ENCODE measurements around the gene FOXP1.

The FOXP1 gene

DNA sequence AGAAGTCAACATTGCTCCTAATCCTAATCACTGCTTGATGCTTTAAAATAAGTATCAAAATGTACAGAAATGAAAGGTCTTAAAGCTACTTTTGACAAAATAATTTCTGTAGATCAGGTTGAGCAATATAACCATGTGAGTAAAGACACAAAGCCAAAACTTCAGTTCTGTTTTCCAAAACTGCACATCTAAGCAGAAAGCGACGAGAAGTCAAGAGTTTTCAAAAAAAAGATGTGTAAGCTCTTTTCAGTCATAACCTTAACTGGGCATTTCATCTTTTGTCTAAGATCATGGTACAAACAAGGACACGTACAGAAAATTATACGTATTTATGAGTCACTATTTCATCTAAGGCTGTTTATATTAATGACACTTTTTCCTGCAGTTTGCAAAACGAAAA, 608.8 kb downstream of the FOXP1 start:
- in situ Hi-C loops (cut with MboI; ENCODE audit: low pct_unique_long_range_greater_than_20kb, low sequenced_read_pairs, unreplicated experiment): no loop called here
- no peak for DNase-seq (ENCODE audit: low spot score)
- TF ChIP-seq, protein P1, sequence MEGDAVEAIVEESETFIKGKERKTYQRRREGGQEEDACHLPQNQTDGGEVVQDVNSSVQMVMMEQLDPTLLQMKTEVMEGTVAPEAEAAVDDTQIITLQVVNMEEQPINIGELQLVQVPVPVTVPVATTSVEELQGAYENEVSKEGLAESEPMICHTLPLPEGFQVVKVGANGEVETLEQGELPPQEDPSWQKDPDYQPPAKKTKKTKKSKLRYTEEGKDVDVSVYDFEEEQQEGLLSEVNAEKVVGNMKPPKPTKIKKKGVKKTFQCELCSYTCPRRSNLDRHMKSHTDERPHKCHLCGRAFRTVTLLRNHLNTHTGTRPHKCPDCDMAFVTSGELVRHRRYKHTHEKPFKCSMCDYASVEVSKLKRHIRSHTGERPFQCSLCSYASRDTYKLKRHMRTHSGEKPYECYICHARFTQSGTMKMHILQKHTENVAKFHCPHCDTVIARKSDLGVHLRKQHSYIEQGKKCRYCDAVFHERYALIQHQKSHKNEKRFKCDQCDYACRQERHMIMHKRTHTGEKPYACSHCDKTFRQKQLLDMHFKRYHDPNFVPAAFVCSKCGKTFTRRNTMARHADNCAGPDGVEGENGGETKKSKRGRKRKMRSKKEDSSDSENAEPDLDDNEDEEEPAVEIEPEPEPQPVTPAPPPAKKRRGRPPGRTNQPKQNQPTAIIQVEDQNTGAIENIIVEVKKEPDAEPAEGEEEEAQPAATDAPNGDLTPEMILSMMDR (IDR thresholded peaks at IDR 0.05; ENCODE audit: extremely low read depth, insufficient read depth, missing control alignments): no peak

DNA sequence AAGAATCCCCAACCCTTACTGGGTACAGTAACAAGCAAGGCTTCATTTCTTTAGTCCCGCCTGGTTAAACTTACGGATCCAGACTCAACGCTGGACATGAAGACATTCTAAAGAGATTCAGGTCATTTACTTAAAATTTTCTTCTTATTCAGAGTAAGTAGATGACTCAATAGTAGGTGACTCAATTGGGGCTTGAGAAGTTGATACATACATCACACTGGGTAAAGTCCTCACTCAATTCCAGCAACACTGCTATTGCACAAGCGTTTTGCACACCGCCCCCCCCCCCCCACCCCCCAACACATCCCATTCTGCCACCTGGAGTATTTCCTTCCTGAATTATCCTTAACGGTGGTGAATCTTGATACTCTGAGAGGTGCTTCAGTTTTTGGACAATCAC, 610.0 kb downstream of the FOXP1 start:
- DNase-seq (ENCODE audit: low spot score): no peak
- in situ Hi-C loops (cut with MboI; ENCODE audit: low pct_unique_long_range_greater_than_20kb, low sequenced_read_pairs, unreplicated experiment): no loop called here
- TF ChIP-seq, protein P1 (IDR thresholded peaks at IDR 0.05; ENCODE audit: extremely low read depth, insufficient read depth, missing control alignments): no peak

DNA sequence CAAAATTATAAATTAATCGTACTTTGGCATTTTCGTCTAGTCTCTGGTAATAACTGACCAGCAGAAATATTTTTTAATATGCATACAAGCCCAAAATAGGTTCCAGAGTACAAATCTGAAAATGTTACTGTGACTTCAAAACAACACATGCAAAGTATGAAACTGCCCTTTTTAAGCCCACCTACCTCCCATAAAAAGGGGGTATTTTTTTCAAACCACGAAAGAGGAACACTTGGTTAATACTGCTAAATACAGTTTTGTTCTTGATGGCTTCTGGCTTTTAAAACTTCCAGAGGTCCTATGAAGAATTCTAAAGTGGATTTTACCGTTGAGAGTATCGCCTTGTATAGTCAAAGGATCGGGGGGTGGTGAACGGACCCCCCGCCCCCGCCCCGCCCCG, 610.7 kb downstream of the FOXP1 start:
- in situ Hi-C loops (cut with MboI; ENCODE audit: low pct_unique_long_range_greater_than_20kb, low sequenced_read_pairs, unreplicated experiment): no loop called here
- no peak for DNase-seq (ENCODE audit: low spot score)
- TF ChIP-seq, protein P1 (IDR thresholded peaks at IDR 0.05; ENCODE audit: extremely low read depth, insufficient read depth, missing control alignments): no peak

DNA sequence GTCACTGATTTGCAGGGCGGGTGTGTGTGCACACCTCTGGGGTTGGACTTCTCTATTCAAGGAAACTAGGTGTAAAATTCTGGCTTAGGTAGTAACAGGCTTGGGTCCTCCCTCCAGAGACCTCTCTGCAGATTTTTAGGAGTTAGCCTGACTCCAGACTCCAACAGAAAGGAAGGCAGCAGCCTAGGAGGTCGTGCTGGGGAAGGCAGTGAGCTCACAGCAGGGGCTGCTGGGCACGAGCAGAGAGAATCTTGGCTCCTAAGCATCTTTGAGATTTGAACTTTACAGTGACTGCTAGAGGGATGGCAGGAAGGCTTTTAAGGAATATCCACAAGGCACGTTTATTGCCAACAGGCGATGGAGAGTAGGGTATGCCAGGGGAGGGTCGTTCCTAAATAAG, 612.6 kb downstream of the FOXP1 start:
- in situ Hi-C loops (cut with MboI; ENCODE audit: low pct_unique_long_range_greater_than_20kb, low sequenced_read_pairs, unreplicated experiment): no loop called here
- DNase-seq (ENCODE audit: low spot score): no peak
- TF ChIP-seq, protein P1 (IDR thresholded peaks at IDR 0.05; ENCODE audit: extremely low read depth, insufficient read depth, missing control alignments): no peak

DNA sequence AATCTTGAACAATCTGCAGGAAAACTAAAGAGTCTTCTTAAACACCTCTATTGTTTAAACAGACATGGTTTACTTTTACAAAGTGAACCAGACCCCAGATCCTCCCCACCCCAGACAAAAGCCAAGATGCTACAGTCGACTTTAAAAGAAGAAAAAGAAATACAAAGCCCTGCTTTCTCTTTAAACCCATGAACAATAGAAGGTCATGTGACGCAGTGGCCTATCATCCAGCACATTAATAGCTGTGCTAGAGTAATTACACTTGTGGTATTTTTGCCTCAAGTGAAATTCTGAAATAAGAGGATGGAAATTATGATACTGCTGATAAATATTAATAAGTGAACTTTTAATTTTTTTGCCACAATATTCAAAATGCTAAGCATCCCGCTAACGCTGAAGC, 613.4 kb downstream of the FOXP1 start:
- in situ Hi-C loops (cut with MboI; ENCODE audit: low pct_unique_long_range_greater_than_20kb, low sequenced_read_pairs, unreplicated experiment): no loop called here
- TF ChIP-seq, protein P1 (IDR thresholded peaks at IDR 0.05; ENCODE audit: extremely low read depth, insufficient read depth, missing control alignments): no peak
- DNase-seq (ENCODE audit: low spot score): no peak

DNA sequence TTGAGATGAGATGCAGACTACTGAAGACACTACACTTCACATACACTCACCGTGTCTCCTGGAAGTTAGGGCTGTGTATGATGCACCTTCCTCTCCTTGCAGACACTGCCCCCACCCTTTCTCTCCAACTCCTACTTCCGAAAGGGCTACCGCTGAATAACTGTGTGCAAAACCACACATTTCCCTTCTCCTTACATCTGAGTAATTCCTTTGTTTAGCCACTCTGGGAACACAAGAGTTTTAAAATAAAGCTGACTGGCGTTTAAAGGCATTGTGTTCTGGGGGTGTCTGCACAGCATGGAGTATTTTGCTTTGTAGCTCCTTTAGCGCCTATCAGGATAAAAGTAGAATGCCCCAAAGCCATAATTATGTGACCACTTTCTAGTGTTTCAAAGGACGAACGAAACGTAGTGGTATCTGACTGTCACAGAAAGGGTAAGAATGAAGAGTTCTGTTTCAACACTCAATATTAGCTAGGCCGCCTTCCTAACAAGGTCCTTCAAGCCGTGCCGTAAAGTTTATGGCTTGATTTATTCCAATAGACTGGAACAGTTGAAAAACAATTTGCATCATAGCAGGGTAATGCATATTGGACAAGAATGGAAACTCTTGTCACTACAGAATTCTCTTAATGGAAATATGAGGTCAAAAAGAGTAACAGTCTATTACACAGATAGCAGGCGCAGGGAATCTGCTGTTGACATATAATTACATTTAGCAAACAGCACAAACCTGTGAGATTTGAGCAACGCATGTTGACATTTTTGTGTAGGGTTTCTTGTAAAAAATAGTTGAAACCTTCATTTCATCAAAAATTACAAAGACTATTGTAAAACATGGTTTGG, 619.9 kb downstream of the FOXP1 start:
- in situ Hi-C loops (cut with MboI; ENCODE audit: low pct_unique_long_range_greater_than_20kb, low sequenced_read_pairs, unreplicated experiment): no loop called here
- DNase-seq (ENCODE audit: low spot score): no peak
- TF ChIP-seq, protein P1 (IDR thresholded peaks at IDR 0.05; ENCODE audit: extremely low read depth, insufficient read depth, missing control alignments): no peak

Measured in GM13977 (cell line).